GM18867 (cell line): ENCODE results near the gene LCE2A.
"Not testable (repeated sequence)": the region's sequence is repeated elsewhere in the genome, so short reads cannot be mapped to it uniquely, and the experiment has no call there.

Source experiments
- ATAC-seq: cut with Tn5 transposase; IDR thresholded peaks from one replicate; pipeline ENCODE4 v1.9.1; 2021; ENCODE audit warnings: mild to moderate bottlenecking, moderate library complexity; ENCODE audit not compliant: unreplicated experiment

Gene LCE2A, protein sequence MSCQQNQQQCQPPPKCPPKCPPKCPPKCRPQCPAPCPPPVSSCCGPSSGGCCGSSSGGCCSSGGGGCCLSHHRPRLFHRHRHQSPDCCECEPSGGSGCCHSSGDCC

DNA sequence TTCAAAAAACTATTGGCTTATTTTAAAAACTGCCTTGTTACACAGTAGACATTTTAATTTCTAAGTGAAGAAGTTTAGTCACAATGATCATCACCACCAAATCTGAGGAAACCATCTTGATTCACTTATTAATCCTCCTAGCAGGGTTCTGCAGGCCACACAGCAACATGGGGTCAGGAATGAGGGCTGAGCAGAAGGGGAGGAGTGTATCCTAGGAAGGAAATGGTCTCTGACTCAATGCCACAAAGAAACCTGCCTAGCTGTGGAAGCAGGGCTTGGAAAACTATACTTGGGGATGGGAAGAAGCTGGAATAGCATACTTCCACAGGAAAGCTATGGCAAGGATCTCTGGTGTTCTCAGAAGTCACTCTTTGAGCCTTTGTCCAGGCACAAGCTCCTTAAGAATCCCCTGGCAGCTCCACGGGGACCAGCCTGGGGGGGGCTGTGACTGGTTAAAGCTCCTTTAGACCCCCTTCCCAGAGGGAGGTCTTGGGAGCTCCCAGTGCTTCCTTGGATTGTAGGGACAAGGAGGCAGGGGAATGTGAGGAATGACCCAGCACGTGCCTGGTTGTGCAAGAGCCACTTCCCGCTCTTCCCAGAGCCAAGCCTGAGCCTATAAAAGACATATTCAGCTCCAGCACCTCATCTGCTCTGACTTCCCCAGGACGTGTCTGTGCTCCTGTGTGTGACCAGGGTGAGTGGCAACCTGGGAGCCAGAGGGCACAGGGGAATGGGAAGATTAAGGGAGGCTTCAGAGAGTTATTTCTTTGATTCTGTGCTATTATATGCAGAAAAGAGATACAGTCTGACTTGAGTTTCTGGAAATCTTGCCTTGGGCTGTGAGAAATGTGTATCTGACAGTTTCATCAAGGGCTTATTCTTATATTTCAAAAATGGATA is at the start of gene LCE2A:
TSS of gene LCE2A (plus strand) at position 645 of the 900 bp plus-strand sequence. CDS start 557 bp downstream, outside the sequence.
- ATAC-seq = no peak

DNA sequence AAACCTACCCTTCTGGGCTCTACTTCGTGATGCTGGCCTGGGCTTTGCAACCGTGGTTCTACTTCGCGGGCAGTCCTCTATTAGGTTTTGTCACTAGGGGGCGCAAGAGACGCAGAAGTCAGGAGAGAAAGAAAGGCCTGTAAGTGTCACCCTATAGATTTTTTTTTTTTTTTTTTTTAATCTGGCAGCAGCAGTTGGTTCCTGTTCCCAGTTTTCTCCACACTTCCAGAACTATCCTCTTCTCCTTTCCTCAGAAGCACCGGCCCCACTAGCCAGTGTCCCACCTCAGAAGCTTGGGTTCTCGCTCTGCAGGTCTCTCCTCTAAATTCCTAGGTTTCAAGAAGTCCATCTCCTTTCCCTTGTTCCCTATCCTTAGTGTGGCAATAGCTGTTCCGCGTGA is 44.0 kb upstream of the LCE2A start:
- ATAC-seq = no peak

DNA sequence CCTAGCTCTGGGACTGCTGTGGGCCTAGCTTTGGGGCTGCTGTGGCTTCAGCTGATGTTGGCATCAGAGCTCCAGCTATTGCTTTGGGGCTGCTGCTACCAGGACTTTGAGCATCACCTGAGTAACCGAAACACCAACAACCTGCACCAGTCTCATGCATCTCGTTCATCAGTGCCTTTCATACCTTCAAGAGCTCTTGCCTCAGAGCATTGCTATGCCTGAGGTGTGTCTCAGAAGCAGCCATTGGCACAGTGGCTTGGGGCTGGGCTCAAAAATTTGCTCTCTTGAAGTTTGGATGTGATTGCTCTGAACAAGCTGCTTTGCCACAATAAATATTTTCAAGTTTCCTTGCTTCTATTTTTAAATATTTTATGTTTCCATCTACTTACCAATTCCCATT is 41.7 kb upstream of the LCE2A start:
- no peak for ATAC-seq

DNA sequence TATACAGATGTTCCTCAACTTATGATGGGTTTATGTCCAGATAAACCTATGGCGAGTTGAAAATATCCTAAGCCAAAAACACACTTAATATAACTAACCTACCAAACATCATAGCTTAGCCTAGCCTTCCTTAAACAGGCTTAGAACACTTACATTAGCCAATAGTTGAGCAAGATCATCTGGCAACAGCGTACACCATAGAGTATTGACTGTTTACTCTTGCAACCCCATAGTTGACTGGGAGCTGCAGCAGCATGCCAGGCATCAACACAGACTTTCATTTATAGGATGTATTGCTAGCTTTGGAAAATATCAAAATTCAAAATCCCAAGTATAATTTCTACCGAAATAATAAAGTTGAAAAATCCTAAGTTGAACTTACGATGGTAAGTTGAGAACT is 40.5 kb upstream of the LCE2A start:
- no peak for ATAC-seq

DNA sequence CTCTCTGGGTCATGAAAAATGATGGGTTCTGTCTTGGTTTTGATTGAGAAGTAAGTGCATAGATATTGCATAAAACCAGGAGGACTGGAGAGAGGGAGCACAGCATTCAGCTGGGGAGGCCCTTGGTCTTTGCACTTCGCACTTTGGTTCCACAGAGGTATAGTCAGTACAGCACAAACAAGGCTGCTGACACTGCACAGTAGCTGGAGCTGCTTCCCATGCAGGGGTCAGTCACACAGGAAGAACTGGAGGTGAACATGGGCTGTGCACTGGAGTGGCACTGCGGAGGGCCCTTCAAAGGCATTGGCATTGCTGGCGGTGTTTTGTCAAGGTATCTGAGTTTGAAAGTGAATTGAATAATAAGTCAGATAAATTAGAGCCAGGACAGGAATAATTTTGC is 39.5 kb upstream of the LCE2A start:
- no peak for ATAC-seq

DNA sequence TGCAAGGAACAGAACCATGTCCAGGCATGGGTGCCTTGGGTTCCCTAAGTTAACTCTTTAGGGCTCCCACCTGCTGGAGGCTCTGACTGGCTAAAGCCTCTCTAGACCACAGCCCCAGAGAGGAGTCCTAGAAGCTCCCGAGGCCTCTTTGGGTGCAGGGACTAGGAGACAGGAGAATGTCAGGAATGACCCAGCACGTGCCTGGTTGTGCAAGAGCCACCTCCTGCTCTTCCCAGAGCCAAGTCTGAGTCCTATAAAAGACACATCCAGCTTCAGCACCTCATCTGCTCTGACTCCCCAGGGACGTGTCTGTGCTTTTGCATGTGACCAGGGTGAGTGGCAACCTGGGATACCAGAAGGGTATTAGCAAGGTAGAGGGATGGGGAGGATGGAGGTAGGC is 35.0 kb upstream of the LCE2A start, which contains the start of gene LCE2D:
TSS of gene LCE2D (plus strand) at position 283 of the 400 bp plus-strand sequence. CDS start 726 bp downstream, outside the sequence.
- ATAC-seq = no peak

DNA sequence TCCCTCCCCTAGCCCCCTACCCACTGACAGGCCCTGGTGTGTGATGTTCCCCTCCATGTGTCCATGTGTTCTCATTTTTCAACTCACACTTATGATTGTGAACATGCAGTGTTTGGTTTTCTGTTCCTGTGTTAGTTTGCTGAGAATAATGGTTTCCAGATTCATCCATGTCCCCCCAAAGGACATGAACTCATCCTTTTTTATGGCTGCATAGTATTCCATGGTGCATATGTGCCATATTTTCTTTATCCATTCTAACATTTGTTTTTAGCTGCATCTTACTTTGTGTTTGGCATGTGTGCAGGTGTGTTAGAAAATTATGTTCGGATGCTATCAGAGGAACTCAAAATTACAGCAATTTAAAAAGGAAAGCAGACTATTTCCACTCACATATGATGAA is 32.0 kb upstream of the LCE2A start:
- not testable (repeated sequence) for ATAC-seq

DNA sequence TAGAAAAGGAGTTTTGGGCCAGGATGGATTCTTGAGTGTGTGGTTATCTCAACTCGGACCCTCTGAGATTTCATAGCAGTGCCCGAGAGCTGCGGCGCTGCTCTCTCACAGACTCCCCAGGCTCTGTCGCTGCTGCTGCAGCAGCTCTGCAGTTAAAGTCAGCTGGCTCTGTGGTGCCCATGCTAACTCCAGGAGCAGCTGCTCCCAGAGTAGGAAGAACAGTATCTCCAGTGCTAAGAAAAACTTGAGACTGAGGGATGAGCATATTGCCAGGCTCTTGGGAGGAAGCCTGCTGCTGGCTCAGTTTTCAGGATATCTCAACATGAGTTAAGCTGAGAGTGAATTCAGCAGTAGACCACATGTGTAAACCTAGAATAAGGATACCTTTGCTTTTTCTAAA is 30.5 kb upstream of the LCE2A start:
- ATAC-seq = no peak

DNA sequence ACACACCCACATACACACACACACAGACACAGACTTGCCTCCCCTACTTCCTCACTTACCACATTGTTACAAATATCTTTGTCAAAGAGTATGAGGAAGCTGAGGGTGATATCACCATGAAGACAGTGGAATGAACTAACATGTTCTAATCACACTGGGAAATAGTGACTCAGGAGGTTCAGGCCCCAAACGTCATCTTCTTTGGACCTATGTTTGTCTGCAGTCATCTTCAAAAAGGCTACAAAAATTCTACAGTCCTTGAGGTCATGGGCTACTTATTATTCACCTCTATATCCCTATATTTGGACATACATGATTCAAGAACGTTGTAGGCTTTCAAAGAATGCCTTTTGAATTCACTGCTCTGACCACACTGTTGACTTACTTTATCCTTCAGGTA is 25.1 kb upstream of the LCE2A start:
- ATAC-seq = no peak

DNA sequence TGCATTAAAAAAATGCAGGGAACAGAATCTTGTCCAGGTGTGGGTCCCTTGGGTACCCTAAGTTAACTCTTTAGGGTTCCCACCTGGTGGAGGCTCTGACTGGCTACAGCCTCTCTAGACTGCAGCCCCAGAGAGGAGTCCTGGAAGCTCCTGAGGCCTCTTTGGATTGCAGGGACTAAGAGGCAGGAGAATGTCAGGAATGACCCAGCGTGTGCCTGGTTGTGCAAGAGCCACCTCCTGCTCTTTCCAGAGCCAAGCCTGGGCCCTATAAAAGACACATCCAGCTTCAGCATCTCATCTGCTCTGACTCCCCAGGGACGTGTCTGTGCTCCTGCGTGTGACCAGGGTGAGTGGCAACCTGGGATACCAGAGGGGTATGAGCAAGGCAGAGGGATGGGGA is 23.2 kb upstream of the LCE2A start, which contains the start of gene LCE2C:
TSS of gene LCE2C (plus strand) at position 297 of the 400 bp plus-strand sequence. CDS start 737 bp downstream, outside the sequence.
- not testable (repeated sequence) for ATAC-seq

DNA sequence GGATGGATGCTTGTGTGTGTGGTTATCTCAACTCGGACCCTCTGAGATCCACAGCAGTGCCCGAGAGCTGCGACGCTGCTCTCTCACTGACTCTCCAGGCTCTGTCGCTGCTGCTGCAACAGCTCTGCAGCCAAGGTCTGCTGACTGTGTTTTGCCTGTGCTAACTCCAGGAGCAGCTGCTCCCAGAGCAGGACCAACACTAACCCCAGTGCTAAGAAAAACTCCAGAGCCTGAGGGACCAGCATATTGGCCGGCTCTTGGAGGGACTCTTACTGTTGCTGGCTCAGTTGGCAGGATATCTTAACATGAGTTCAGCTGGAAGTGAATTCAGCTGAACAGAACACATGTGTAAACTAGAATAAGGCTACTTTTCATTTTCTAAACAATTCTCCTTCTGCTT is 18.7 kb upstream of the LCE2A start:
- no peak for ATAC-seq

DNA sequence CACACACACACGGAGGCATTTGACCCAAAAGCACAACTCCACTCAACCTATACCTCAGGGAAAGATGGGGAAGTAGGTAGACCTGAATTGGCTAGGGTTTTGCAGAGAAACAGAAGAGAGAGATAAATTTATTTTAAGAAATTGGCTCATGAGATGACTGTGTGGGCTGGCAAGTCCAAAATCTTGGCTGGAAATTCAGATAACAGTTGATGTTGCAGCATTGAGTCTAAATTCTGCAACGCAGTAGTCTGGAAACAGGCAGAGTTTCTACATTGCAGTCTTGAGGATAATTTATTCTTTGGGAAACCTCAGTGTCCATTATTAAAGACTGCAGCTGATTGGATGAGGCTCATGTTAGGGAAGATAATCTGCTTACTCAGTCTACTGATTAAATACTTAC is 16.5 kb upstream of the LCE2A start:
- no peak for ATAC-seq

DNA sequence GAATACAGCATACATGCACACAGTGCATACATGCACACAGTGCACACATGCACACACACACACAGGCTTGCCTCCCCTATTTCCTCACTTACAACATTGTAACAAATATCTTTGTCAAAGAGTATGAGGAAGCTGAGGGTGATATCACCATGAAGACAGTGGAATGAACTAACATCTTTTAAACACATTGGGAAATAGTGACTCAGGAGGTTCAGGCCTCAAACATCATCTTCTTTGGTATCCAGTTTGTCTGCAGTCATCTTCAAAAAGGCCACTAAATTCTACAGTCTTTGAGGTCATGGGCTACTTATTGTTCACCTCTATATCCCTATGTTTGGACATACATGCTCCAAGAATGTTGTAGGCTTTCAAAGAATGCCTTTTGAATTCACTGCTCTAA is 14.3 kb upstream of the LCE2A start:
- no peak for ATAC-seq

DNA sequence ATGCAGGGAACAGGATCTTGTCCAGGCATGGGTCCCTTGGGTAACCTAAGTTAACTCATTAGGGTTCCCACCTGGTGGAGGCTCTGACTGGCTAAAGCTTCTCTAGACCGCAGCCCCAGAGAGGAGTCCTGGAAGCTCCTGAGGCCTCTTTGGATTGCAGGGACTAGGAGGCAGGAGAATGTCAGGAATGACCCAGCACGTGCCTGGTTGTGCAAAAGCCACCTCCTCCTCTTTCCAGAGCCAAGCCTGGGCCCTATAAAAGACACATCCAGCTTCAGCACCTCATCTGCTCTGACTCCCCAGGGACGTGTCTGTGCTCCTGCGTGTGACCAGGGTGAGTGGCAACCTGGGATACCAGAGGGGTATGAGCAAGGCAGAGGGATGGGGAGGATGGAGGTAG is 12.3 kb upstream of the LCE2A start, which contains the start of gene LCE2B:
TSS of gene LCE2B (plus strand) at position 301 of the 400 bp plus-strand sequence. CDS start 721 bp downstream, outside the sequence.
- ATAC-seq = not testable (repeated sequence)

DNA sequence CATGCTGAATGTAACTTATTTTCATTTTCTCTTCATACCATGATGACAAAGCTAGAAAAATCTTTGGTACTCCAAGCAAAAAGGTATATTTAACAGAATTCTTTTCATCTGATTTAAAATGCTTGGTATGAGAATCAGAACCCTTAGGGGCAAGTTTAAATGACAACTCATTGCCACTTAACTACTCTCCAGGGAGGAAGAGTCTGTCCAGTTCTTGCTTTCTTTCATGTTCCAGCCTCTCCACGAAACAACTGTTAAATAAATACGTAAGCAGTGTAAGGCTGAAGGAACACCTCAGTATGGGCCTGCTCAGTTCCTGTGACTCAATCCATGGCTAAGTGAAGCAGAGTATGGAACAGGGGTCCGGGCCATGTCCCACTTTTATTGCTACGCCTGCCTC is 1.6 kb downstream of the LCE2A start:
- no peak for ATAC-seq

DNA sequence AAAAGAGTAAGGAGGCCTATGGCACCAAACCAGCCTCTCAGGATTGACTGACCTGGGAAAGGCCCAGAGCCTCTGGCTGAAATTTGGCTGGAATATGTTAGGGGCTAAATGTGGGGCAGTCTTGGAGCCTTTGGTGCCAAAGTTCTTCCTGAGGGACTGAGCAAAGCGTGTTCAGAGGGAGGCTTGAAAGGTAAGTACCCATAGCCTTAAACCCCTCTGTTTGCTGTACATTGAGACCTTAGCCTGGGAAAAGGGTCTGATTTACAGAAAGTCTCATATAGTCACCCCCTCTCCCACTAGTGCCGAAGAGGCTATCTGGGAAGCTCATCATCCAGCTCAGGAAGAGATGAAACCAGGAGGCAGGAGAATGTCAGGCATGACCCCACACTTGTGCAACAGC is 9.7 kb downstream of the LCE2A start, which contains the start of gene LCE4A:
TSS of gene LCE4A (plus strand) at position 301 of the 400 bp plus-strand sequence. CDS start 916 bp downstream, outside the sequence.
- no peak for ATAC-seq

DNA sequence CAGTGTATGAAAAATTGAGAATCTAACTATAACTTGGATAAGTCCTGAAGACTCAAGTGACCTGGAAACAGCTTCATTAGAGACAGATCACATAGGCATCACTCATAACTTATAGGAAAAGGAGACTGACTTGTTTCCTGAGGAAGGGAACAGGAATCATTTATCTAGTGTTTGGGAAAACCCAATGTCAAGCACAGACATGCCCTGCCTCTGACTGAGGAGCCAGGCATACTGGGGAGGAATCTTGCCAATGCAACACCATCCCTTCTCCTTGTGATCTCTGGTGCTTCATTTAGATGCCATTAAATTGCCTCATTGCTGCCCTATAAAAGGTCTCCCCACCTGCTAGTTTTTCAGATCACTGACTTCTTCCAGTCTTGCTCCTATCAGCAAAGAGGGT is 20.1 kb downstream of the LCE2A start:
- no peak for ATAC-seq

DNA sequence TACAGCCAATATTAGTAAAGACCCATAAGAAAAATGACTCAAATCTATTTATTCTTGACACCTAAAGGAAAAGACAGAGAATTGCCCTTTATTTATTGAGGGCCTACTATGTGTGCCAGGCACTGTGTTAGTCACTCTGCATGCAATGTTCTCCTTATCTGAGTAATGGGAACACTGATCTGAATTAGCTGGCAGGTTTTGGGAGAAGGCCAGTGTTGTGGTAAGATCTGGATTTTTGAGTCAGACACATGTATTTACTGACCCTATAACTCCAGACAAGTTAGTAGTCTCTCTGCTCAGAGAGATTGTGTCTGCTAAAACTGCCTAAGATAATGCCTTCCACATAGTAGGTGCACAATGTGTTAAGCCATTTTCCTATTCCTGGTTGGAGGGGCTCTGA is 27.1 kb downstream of the LCE2A start:
- no peak for ATAC-seq

DNA sequence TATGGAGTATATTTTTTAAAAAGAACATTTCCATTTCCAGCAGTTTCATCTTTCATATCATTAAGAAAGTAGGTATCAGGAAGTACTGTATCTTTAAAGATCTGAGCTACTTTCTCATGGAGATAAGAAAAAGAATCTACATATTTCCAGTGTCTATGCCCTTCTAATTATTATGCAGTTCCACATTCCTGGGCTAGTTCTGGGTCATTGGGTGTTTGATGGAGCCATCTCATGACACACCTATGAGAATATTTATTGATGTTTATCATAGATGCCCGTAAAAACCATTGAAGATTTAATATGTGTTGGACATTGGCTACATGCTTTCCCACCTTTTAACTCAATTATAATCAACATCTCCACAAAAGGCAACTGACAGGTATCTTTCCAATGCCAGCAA is 30.8 kb downstream of the LCE2A start:
- no peak for ATAC-seq

DNA sequence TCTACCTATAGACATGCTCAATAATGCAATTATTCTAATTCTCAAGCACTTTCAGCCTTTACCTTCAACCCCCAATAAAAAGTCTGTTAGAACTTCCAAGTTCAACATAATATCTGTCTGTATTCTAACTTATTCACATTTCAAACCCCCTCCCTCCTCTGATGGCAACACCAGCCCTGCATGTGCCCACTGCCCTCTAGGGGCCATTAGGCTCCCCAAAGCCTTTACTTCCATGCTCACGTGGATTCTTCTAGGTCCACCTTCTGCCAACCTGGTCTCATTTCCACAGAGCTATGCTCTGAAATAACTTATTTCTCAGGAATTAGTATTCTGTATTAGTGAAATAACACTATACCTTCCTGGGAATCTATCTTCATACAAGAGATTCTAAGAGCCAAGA is 37.5 kb downstream of the LCE2A start:
- no peak for ATAC-seq

DNA sequence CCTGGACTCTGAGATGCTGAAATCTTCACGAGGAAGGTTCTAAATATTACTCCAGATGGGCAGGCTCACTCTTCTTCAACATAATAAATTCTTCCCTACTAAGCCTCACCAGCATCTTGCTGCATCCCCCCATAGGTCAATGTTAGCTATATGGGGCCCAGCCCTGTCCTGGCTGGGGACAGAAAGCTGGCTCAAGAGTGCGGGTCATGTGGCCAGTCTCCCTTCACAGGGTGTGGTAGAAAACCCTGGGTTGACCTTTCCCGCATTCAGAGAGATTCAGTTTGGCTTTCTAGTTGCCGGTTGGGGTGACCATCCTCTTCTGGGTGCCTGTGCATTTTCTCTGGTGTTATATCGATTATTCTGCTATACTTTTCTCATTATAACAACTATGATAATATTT is 39.9 kb downstream of the LCE2A start:
- ATAC-seq = no peak

DNA sequence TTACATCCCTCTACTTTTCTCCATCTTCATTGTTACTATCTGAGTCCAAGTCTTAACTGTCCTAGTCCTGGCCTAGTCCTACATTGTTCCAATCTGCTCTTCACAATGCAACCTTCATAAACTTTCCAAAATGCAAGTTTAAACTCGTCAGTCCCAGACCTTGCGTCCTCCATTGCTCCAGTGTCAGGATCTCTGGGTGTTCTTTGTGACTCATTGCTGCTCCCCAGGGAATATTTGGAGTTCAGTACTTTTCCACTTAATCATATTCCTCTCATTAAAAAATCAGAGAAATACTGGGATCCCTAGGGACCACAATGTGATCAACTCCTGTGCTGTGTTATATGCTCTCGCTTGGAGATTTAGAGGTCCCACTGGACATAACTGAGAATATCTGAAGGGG is 41.7 kb downstream of the LCE2A start:
- ATAC-seq = no peak
